ENCODE data around the gene MAST1.

DNA sequence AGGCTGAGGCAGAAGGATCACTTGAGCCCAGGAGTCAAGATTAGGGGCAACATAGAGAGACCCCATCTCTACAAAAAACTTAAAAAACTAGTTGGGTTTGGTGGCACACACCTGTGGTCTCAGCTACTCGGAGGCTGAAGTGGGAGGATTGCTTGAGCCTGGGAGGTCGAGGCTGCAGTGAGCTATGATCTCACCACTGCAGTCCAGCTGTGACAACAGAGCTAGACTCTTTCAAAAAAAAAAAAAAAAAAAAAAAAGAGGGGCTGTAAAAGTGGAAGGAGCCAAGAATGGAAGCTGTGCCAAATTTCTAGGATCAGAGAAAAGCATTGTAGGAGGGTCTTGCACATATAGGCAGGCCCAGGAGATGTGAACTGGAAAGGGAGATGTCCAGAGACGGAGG, 33.4 kb downstream of the MAST1 start:
- TF ChIP-seq, protein P1, sequence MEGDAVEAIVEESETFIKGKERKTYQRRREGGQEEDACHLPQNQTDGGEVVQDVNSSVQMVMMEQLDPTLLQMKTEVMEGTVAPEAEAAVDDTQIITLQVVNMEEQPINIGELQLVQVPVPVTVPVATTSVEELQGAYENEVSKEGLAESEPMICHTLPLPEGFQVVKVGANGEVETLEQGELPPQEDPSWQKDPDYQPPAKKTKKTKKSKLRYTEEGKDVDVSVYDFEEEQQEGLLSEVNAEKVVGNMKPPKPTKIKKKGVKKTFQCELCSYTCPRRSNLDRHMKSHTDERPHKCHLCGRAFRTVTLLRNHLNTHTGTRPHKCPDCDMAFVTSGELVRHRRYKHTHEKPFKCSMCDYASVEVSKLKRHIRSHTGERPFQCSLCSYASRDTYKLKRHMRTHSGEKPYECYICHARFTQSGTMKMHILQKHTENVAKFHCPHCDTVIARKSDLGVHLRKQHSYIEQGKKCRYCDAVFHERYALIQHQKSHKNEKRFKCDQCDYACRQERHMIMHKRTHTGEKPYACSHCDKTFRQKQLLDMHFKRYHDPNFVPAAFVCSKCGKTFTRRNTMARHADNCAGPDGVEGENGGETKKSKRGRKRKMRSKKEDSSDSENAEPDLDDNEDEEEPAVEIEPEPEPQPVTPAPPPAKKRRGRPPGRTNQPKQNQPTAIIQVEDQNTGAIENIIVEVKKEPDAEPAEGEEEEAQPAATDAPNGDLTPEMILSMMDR (IDR thresholded peaks at IDR 0.05), result no peak
- no peak for TF ChIP-seq POLR2A (IDR thresholded peaks at IDR 0.05)

Data from adrenal gland (tissue), 5 donors.